Smooth muscle cell (in vitro differentiated cells): ENCODE data around the gene NOS3. TPM values are rescaled to one million over a fixed set of nuclear protein-coding genes. Genes with fewer than 3 reads are reported as not detected.

Experiments used
- DNase-seq: peaks from one replicate; lab custom pipeline; 2025; ENCODE audit not compliant: unreplicated experiment; lab: John Stamatoyannopoulos, UW
- H2AFZ ChIP-seq: fragments of 200-600 bp; sonication (generic); 2 replicates; pipeline ENCODE4 v1.6.0; 2016; ENCODE audit warnings: antibody characterized with exemption, low read depth, mild to moderate bottlenecking
- H3F3A ChIP-seq: fragments of 200-600 bp; sonication (generic); 2 replicates; pipeline ENCODE4 v1.6.0; 2017; ENCODE audit warnings: antibody characterized with exemption, low read depth
- H3K27ac ChIP-seq: fragments of 200-600 bp; sonication (generic); 2 replicates; pipeline ENCODE4 v1.5.1; 2016; ENCODE audit warnings: low read depth, mild to moderate bottlenecking
- H3K27me3 ChIP-seq: fragments of 200-600 bp; sonication (generic); 2 replicates; pipeline ENCODE4 v1.6.1; 2016; ENCODE audit warnings: low read depth, mild to moderate bottlenecking
- H3K36me3 ChIP-seq: fragments of 200-600 bp; sonication (generic); 2 replicates; pipeline ENCODE4 v1.5.1; 2016; ENCODE audit warnings: low read depth
- H3K4me1 ChIP-seq: fragments of 200-600 bp; sonication (generic); 2 replicates; pipeline ENCODE4 v1.5.1; 2016; ENCODE audit warnings: low read depth
- H3K4me2 ChIP-seq: fragments of 200-600 bp; sonication (generic); 2 replicates; pipeline ENCODE4 v1.6.0; 2016; ENCODE audit warnings: mild to moderate bottlenecking
- H3K4me3 ChIP-seq: fragments of 200-600 bp; sonication (generic); 2 replicates; pipeline ENCODE4 v1.5.1; 2016; ENCODE audit warnings: mild to moderate bottlenecking
- H3K79me2 ChIP-seq: fragments of 200-600 bp; sonication (generic); 2 replicates; pipeline ENCODE4 v1.6.0; 2016; ENCODE audit warnings: low read depth, mild to moderate bottlenecking
- H3K9ac ChIP-seq: fragments of 200-600 bp; sonication (generic); 2 replicates; pipeline ENCODE4 v1.6.0; 2016; ENCODE audit warnings: low read depth
- H3K9me3 ChIP-seq: fragments of 200-600 bp; sonication (generic); replicated peaks from 2 replicates; pipeline ENCODE4 v1.5.1; 2016; ENCODE audit warnings: low read depth
- H4K20me1 ChIP-seq: fragments of 200-600 bp; sonication (generic); 2 replicates; pipeline ENCODE4 v1.6.0; 2016; ENCODE audit warnings: low read depth
- CTCF ChIP-seq: fragments of 200-600 bp; sonication (generic); IDR thresholded peaks from 2 replicates; pipeline ENCODE4 v1.5.1; 2017; ENCODE audit warnings: borderline replicate concordance, mild to moderate bottlenecking, antibody characterized with exemption; ENCODE audit not compliant: insufficient read depth, poor library complexity, severe bottlenecking
- WGBS: methylation state at CpG from one replicate; pipeline ENCODE4 v1.1.7; 2016; ENCODE audit warnings: low lambda C conversion rate; 5-methylcytosine and 5-hydroxymethylcytosine counted together
- polyA plus RNA-seq: library from polyadenylated mRNA; unstranded; fragments of >200 nt; fragmentation: Nextera tagmentation; extraction: Ambion mirVana; gene quantifications from 2 replicates; pipeline ENCODE4 v1.2.1, GENCODE V29; 2016
- total RNA-seq: library from RNA; depleted of rRNA; stranded (reverse); fragments of >200 nt; gene quantifications from 2 replicates; pipeline ENCODE4 v1.2.3, GENCODE V29; 2014

The NOS3 gene
- total and polyA plus RNA-seq, 2 experiments from 2014 or later, result 3.4 to 11.7 TPM

GRCh38 chr7:150997075-150997511 lies 6.3 kb downstream of the NOS3 start:
- Histone ChIP-seq H3F3A (no peaks in the 10 kb centered on the region), H4K20me1 (no peaks in the 10 kb centered on the region), H3K27ac (no peak overlapping the region), H3K9ac (no peak overlapping the region), H3K4me1 (peaks cover 6% of the 10 kb centered on the region), H3K36me3 (no peaks in the 10 kb centered on the region), H3K4me2 (no peak overlapping the region), H3K9me3 (no peaks in the 10 kb centered on the region), H2AFZ (no peak overlapping the region), H3K27me3 (no peaks in the 10 kb centered on the region), H3K79me2 (no peaks in the 10 kb centered on the region), H3K4me3 (no peak overlapping the region)
- TF ChIP-seq CTCF, result no peak
- WGBS, result 96% methylated on average over 4 of the region's 8 CpGs
- DNase-seq, result no peak

- Histone ChIP-seq H3K4me1 (peaks cover 6% of the 10 kb centered on the region), H3K27me3 (no peaks in the 10 kb centered on the region), H3K27ac (no peak overlapping the region), H3K9ac (no peak overlapping the region), H4K20me1 (no peaks in the 10 kb centered on the region), H3K4me3 (no peak overlapping the region), H3K79me2 (no peaks in the 10 kb centered on the region), H3K9me3 (no peaks in the 10 kb centered on the region), H2AFZ (no peak overlapping the region), H3K4me2 (no peak overlapping the region), H3F3A (no peaks in the 10 kb centered on the region), H3K36me3 (no peaks in the 10 kb centered on the region)
- TF ChIP-seq CTCF, result no peak
- WGBS, result 96% methylated on average over 5 of the region's 5 CpGs
- DNase-seq, result no peak
Measured at GRCh38 chr7:150997817-150998216, 7.0 kb downstream of the NOS3 start.

GRCh38 chr7:150998341-150998740 lies 7.5 kb downstream of the NOS3 start:
- TF ChIP-seq CTCF, result no peak
- no peaks in the 10 kb centered on the region for H3K9me3 ChIP-seq
- 94% methylated on average over 20 of the region's 20 CpGs for WGBS
- H3K4me1 ChIP-seq, result peaks cover 6% of the 10 kb centered on the region
- no peaks in the 10 kb centered on the region for H3F3A ChIP-seq
- no peak overlapping the region for H3K4me2 ChIP-seq
- H2AFZ ChIP-seq, result no peak overlapping the region
- H3K27me3 ChIP-seq, result no peaks in the 10 kb centered on the region
- no peak overlapping the region for H3K27ac ChIP-seq
- no peak overlapping the region for H3K4me3 ChIP-seq
- no peak overlapping the region for H3K9ac ChIP-seq
- no peaks in the 10 kb centered on the region for H3K79me2 ChIP-seq
- DNase-seq, result no peak
- no peaks in the 10 kb centered on the region for H3K36me3 ChIP-seq
- H4K20me1 ChIP-seq, result no peaks in the 10 kb centered on the region

- Histone ChIP-seq H3F3A (no peaks in the 10 kb centered on the region), H3K4me1 (peaks cover 1% of the 10 kb centered on the region), H3K4me2 (no peak overlapping the region), H3K27ac (no peak overlapping the region), H3K4me3 (no peak overlapping the region), H3K79me2 (no peaks in the 10 kb centered on the region), H3K9me3 (no peaks in the 10 kb centered on the region), H3K9ac (no peak overlapping the region), H4K20me1 (no peaks in the 10 kb centered on the region), H2AFZ (no peak overlapping the region), H3K36me3 (no peaks in the 10 kb centered on the region), H3K27me3 (no peaks in the 10 kb centered on the region)
- DNase-seq, result no peak
- WGBS, result 96% methylated on average over 12 of the region's 12 CpGs
- no peak for TF ChIP-seq CTCF
Measured at GRCh38 chr7:150999001-150999400, 8.2 kb downstream of the NOS3 start.
